Measurements from ENCODE around the gene GPR107.

DNA sequence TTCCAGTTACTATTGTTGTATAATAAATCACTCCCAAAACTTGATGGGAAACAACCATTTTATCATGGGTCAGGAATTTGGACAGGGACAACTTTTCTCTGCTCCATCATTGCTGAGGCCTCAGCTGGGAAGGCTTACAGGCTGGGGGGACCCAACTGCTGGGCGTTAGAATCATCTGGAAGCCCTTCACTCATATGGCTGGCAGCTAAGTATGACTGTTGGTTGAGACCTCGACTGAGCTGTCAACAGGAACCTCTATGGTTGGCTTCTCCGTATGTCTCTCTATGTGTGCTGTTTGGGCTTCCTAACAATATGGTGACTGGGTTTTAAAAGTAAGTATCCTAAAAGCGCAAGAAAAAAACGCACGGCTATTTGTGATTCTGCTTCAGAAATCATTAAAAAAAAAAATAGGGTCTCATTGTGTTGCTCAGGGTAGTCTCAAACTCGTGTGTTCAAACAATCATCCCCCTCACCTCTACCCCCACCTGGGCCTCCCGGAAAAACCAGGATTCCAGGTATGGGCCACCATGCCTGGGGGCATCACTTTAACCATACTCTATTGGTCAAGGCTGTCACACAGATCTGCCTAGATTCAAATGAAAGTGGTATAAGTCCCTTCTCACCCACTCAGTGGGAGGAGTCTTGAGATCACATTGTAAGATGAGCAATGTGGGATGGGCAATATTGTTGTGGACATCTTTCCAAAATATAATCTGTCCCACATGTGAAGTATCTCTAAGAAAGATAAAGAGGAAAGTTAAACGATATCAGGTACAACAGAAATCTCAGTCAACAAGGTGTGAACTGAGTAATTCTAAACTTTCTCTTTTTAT, 26.0 kb upstream of the GPR107 start:
- TF ChIP-seq, protein P1, sequence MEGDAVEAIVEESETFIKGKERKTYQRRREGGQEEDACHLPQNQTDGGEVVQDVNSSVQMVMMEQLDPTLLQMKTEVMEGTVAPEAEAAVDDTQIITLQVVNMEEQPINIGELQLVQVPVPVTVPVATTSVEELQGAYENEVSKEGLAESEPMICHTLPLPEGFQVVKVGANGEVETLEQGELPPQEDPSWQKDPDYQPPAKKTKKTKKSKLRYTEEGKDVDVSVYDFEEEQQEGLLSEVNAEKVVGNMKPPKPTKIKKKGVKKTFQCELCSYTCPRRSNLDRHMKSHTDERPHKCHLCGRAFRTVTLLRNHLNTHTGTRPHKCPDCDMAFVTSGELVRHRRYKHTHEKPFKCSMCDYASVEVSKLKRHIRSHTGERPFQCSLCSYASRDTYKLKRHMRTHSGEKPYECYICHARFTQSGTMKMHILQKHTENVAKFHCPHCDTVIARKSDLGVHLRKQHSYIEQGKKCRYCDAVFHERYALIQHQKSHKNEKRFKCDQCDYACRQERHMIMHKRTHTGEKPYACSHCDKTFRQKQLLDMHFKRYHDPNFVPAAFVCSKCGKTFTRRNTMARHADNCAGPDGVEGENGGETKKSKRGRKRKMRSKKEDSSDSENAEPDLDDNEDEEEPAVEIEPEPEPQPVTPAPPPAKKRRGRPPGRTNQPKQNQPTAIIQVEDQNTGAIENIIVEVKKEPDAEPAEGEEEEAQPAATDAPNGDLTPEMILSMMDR (IDR thresholded peaks at IDR 0.05) = no peak
- TF ChIP-seq NFE2L1 (CRISPR knock-in tag; IDR thresholded peaks at IDR 0.05) = no peak
- TF ChIP-seq ZNF121 (CRISPR knock-in tag; IDR thresholded peaks at IDR 0.05) = no peak
- no peak for TF ChIP-seq JAZF1 (CRISPR knock-in tag; IDR thresholded peaks at IDR 0.05)
- TF ChIP-seq, protein P2, sequence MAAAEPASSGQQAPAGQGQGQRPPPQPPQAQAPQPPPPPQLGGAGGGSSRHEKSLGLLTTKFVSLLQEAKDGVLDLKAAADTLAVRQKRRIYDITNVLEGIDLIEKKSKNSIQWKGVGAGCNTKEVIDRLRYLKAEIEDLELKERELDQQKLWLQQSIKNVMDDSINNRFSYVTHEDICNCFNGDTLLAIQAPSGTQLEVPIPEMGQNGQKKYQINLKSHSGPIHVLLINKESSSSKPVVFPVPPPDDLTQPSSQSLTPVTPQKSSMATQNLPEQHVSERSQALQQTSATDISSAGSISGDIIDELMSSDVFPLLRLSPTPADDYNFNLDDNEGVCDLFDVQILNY (CRISPR knock-in tag; IDR thresholded peaks at IDR 0.05) = no peak
- no peak for TF ChIP-seq TEAD4 (CRISPR knock-in tag; IDR thresholded peaks at IDR 0.05)
- no peak for TF ChIP-seq ZNF138 (CRISPR knock-in tag; conservative IDR thresholded peaks at IDR 0.05)

Data from WTC11 (cell line).